HG03139 (cell line): ENCODE results near the gene COL19A1.
A peak's percentile ranks its signal among the peaks of the same experiment; 100 is the strongest.

Experiments used
- ATAC-seq: cut with Tn5 transposase; IDR thresholded peaks from one replicate; pipeline ENCODE4 v1.9.1; 2021; ENCODE audit not compliant: unreplicated experiment

Gene COL19A1

DNA sequence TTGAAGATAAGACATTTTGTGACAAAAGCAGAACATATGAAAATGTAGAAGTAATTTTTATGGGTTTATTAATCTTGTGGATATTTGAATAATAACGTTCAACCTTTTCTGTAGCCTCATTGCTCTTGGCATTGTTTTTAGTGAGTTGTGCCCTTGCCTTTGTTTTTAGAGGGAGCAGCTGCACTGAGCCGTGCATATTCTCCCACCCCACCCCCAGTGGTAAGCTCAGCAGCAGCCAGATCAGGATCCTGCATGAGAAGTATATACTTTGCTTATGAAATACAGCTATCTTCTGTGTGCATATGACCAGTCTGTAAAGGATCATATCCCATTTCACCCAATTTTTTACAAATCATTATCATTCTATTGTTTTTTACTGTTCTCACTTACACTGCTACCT, 252.3 kb downstream of the COL19A1 start:
- ATAC-seq: no peak

DNA sequence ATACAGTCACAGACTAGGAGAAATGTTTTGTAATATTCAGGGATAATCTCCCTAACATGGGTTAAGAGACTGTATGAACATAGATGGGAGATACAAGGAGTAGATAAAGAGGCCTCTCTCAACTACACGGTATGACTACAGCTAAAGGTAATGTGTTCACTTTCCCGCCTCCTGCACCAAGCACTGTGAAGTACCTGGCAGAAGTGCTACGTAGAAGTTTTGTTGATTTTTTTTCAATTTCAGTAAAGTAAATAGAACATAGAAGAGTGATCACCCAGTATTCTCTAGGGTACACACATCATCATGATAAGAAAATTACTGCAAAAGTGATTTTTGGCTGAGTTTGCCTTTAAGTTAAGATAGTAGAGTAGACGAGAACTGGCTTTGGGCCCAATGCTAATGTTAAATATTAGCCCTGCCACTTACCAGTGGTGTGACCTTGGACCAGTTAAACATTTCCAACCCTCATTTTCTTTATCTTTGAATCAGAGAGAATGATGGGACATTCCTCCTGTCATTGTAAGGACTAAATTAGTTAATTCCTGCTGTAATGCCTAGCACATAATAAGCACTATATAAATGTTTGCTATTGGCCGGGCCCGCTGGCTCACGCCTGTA, 253.0 kb downstream of the COL19A1 start:
- ATAC-seq: no peak

DNA sequence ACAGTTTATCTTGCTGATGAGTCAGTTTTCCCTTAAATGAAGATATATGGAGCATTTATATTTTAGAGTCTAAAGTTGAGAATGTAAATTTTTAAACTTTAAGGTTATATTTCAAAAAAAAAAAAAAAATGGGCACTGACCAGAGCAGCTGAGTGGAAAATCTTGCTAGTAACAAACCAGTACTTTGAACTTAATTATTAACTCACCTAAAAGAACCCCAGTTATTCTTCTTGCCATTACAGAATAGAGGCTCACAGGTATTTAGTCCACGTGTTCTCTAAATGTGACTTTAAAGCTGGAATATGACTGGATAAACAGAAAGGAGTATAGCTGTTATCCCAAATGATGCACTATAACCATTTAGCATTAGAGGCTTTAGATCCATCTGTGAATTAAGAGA, 258.1 kb downstream of the COL19A1 start:
- ATAC-seq: no peak

DNA sequence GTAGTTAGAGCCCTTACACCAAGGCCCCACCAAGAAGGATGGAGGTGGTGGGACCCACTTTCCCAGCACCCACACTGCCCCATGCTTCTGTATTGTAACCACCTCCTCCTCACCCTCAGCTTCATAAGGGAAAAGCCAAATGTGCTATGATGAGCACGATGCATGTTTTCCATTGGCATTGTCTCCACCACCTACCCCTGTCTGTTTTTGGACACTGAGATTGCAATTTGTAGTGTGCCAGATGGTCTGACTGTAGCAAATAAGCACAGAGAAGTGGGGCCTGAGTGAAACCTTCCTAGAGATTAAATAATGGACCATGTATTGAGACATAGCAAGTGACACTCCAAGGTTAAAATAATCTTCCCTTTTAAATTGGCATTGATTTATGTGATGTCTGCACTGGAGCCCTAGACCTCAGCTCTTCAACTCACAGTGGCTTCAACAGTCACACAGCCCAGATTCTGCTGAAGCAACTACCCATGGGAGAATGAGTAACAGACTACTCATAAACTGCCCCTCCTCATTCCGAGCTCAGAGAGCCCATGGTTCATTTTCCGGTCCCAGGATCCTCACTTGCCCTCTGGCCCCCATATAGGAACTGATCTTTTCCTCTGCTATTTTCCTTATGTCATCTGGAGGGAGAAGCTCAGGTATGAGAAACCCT, 258.7 kb downstream of the COL19A1 start:
- ATAC-seq: no peak

DNA sequence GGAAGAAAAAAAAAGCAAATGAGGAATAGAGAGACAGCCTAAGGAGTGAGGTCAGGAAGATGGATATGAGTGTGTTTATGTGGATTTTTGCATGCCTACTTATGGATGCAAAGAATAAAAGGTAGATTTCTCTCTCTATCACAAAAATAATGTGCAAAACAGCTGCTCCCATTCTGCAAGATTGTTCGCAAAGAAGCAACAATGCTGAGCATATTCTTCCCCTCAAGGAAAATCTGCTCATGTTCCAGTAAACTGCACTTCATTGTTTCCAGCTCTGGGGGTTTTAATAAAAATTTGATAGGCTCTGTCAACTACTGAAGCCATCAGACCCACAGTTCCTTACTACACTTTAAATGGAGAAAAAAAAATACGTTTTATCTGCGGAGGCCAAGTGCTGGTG, 259.2 kb downstream of the COL19A1 start:
- no peak for ATAC-seq

DNA sequence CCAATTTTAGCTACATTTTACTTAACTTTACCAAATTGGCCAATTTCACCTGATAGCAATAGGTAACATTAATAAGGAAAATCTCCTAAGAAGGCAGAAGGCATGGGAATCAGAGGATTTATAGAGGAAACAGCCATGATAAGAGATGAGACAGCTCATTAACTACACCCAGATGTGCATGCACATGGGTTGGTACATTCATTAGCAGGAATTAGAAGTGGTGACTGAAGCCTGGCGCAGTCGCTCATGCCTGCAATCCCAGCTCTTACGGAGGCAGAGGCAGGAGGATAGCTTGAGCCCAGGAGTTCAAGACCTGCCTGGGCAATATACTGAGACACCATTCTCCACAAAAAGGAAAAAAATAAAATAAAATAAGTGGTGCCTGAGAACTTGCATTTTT, 263.0 kb downstream of the COL19A1 start:
- ATAC-seq: no peak

DNA sequence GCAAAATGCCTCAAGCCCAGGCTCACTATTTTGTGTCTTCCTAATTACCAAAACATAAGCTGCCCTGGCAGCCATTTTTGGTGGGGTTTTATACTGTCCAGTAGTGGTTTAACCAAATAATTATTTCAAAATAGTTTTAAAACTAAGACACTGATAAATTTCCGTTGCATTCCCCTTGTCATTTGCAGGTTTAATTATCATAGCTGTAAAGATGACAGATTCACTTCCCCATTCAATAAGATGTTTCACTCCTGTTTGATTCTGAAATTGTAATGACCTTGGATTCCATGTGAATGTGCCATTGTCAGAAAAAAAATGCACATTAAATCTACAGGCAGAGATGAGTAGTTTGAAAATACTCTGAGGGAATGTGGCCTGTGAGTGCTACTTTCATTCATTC, 264.5 kb downstream of the COL19A1 start:
- ATAC-seq: no peak

DNA sequence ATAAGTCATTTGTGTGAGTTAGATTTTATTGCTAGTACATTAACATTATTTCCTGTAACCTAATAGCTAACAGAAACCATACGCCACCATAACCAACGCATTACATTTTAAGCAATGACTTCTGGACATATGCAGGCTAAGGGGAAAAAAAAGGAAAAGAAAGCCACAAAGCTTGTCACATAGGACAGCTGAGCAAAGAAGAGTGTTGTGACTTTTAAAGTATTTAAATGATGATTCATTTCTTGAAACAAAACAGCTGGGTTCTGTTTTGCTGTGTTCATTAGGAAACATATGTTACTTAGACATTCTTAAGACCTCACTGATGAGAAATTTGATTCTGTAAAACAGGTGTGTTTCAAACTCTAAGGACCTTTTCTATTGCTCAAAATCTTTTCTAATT, 265.2 kb downstream of the COL19A1 start:
- peak; percentile 83 for ATAC-seq

DNA sequence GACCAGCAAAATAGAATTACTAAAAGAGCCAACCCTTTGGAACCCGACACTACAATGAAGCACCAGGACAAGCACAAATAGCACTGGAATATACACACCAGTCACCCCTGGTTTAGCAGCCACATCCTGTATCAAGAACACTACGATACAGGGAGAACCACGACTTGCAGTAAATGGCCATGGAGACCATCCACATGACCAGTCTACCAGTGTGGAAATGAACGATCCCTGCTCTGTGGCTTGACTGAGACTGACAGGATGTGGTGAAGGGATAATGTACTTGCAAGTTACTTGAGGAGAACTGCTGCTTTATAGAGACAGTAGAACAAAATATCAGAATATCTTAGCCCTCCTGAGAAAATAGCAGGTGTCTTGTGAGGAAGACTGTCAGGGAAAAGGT, 266.9 kb downstream of the COL19A1 start:
- ATAC-seq: no peak

DNA sequence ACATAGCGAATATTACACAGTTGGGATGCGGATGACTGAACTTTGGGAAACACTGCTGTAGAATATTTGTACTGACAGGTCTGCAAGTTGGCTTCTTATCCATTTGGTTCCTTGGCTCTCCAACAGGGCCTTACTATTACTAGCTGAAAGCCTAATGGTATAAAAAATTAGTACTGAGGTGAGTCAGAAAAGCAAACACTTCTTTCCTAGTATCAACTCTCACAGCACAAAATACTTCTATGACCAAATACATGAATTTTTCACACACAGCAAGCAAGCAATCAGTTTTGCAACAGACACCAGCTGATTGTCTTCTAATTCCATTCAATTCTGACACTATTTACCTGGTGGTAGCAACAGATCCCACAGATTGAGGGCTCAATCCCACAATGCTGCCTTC, 268.2 kb downstream of the COL19A1 start:
- no peak for ATAC-seq

DNA sequence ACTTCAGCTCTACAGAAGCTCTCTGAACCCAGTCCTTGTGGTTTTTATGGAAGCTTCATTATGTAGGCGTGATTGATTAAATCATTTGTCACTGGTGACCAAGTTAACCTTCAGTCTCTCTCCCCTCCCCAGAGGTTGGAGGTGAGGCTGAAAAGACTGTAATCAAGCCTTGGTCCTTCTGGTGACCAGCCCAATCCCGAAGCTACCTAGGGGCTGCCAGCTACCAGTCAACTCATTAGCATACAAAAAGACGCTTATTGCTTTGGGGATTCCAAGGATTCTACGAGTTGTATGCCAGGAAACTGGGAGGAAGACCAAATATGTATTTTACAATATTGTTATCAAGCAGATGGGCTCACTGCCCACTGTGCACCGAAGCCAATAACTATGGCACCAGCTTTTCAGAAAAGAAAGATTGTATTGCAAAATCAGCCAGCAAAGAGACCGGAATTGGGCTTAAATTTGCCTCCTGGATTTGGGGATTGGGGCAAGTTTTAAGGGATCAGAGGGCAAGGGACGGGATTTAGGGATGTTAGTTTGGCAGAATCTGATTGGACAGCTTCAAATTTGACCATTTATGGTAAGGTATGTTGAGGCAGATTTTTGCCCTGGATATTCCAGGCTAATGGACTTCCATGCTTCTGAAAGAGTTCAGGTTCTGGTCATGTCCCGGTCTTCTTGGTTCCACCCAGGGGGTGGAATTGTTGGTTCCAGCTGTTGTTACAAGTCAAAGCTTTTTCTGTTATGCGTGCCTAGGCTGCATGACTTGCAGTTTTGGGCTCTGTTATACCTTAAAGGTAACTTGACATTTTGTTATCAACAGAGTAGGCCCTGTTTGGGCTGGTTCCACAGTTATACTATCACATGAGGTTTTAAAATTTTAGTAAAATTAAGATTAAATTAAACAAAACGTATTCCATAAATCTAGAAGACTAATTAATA, 269.1 kb downstream of the COL19A1 start:
- ATAC-seq: no peak

DNA sequence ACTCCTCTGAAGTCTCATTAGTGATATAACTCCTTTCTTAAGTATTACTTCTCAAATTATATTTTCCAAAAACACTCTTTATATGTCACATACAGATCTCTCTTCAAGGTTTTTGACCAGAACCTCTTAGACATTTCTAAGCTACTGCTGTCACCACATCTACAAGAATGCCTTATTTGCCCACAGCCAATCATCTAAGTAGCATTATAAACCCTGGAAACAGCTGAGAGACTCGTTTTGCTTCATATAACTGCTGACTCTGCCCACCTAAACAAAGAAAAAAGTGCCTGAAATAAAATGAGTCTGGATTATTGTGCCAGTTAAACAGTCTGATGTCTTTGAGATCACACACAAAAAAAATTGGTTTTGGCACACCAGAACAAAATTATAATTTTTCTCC, 270.6 kb downstream of the COL19A1 start:
- ATAC-seq: no peak

DNA sequence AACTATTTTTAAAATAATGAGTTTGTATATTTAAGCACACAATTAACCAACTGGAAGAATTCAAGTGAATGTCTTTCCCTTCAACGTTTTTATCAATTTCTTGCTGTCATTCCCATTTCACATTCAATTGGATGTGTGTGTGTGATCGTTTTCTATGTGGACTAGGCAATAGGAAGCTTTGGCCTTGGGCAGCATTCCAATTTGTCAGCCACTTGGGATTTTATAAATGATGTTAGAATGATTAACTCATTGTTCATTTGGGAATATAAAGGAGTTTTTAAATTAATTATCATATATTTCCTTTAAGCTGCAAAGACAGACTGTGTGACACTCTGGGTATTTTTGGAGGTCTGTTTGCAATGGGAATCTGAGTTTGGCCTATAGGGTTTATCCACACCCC, 274.1 kb downstream of the COL19A1 start:
- no peak for ATAC-seq

DNA sequence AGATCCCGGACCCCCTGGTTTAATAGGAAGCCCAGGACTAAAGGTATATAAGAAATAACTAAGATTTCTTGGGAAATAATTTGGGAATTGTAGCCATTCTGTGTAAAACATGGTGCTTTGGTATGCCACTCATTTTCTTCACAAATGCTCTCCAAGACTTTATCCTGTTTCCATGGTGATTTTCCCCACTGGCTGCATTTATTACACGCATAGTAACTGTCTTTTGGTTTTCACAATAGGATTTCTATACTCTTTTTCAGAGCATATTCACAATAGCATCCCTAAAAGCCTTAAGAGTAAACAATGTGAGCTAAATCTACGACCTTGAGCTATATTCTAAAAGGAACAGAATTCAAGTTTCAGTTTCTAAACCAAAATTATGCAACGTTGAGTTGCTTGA, 275.7 kb downstream of the COL19A1 start:
- ATAC-seq: no peak

DNA sequence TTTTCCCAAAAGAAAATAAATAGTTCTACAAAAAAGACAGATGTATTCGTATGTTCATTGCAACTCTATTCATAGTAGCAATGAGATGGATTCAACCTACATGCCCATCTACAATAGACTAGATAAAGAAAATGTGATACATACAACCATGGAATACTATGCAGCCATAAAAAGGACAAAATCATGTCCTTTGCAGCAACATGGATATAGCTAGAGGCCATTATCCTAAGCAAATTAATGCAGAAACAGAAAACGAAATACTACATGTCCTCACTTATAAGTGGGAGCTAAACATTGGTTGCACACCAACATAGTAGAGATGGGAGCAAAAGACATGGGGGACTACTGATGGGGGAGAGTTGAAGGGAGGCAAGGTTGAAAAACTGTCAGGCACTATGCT, 278.8 kb downstream of the COL19A1 start:
- no peak for ATAC-seq

DNA sequence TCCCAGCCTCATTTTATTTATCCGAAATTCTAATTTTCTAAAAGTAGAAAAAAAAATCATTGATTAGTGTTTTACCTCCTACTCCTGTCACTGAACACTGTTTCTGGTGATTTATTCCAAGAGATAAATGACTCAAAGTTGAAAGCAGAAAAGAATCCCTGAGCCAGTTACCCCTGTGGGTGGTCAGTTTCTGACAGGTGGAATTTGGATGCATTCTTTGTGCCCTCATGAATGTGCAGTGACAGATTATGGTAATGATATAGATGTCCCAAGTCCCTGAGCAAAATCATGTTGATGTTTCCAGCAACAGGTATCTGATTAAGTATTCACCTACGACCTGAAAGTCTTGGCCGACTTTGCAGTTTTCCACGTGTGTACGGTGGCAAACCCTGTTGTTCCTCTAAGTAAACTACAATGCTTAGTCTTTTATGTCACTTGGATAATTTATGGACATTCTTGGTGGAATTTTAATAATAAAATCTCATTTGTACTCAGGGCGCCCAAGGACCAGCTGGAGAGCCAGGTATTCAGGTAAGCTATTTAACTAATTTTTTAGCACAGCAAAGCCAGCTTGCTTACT, 282.9 kb downstream of the COL19A1 start:
- no peak for ATAC-seq

DNA sequence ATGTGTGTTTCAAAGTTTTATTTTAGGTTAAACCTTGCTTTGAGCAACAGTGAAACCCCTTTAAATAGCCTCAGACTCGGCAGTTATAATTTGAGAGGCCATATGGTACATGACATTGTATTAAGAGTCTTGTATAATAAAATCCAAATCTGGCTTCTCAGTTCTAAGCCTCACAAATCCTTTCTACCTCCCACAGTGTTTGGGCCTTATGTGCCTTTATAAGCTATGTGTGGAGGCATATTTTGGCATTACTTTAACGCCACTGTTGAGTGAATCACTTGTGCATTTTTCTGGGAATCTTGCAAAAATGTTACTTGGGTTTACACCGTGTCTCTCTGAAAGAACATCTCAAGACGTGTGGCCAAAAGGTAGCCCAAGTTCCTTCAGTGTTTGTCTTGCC, 284.2 kb downstream of the COL19A1 start:
- ATAC-seq: no peak

DNA sequence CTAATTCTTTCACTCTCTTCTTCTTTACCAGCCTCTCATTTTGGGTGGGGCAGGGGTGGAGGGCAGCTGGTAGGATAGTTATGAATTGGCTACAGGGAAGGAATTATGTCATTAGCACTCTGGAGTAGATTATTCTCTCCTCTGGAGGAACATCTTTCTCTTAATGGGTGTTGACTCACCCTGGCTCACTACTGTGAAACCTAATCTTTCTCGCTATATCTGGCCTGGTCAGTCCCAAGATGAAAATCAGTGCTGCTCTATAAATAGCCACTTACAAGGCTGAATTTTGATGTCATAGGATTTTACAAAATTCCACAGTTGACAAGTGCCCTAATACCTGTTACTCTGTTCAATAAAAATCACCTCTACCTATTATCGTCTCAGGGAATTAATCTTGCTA, 285.3 kb downstream of the COL19A1 start:
- ATAC-seq: no peak

DNA sequence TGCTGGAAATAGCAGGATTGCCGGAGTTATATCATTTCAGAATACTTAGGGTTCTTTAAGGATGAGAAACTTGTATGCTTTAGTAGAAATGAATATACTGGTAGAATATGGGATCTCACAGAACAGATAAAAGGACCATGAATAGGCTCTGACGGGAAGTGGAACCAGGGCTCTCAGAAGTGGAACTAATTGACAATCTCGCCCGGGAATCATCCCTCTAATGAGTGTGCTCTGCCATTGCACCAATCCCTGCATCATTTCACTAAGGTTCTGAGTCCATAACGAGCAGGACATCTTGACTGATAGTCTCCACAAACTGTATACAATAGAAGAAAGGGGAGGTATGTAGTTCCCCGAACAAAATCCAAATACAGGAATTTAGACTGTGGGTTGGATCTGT, 286.4 kb downstream of the COL19A1 start:
- ATAC-seq: no peak

DNA sequence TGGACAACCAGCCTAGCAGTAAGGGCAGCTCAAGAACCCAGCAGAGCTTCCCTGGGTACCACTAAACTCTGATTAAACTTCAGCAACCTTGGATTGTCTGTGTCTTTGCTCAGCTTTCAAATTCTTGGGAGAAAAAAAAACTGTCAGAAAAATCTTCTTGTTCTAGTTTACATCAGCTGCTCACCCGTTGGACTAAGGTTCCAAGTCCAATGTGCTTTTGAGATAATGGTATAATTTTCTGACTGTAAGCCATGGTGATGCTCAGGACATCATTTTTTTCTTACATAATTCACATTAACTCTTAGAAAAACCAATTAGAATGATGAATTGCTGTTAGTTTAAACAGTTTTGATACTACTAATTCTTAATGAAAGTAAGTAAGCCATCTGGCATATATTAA, 290.7 kb downstream of the COL19A1 start:
- ATAC-seq: no peak

DNA sequence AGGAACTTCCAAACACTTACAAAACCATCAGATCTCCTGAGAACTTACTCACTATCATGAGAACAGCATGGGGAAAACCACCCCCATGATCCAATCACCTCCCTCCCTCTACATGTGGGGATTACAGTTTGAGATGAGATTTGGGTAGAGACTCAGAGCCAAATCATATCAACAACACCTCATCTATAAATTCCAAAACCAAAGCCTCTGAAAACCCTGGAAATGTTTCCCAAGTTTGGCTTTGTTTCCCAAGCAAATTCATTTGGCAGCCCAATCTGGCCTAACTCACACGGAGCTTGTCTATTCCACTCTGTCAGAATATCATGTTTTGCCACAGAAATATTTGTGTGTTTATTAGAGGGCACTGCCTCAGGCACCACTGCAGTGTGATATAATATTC, 293.9 kb downstream of the COL19A1 start:
- no peak for ATAC-seq

DNA sequence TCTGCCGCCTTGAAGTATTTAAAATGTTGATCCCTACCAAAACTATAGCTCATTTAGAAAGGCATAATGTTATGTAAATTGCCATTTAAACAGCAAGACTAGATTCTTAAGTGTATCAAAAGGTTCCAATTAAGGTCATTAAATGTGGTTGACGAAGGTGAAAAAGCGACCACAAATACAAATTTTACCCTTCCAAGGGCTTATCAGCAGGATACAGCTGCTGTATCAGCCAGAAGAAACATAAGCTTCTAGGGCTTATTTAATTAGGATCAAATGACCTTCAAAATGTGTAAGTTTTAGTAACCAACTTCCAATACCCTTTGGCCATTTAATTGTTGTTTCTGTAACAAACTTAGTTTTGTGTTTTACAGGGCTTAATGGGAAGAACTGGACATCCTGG, 296.6 kb downstream of the COL19A1 start:
- no peak for ATAC-seq
